SK-N-SH treated with all-trans-retinoic acid at 6 μM for 48 hours (cell line): ENCODE data around the gene SFXN1.

Experiments used
- ARNTL ChIP-seq: fragments of 450-650 bp; formaldehyde crosslinking; IDR thresholded peaks from 2 replicates; pipeline ENCODE4 v1.5.0; 2020; ENCODE audit warnings: low read depth, mild to moderate bottlenecking, moderate library complexity, borderline replicate concordance
- GLIS3 ChIP-seq: fragments of 250-450 bp; sonication (Bioruptor Pico); IDR thresholded peaks from 2 replicates; pipeline ENCODE4 v1.5.0; 2020; ENCODE audit warnings: mild to moderate bottlenecking, moderate library complexity
- ISL1 ChIP-seq: fragments of 250-450 bp; sonication (Bioruptor Pico); IDR thresholded peaks from 2 replicates; pipeline ENCODE4 v2.1.2; 2022; ENCODE audit warnings: mild to moderate bottlenecking, moderate library complexity
- OSR1 ChIP-seq: fragments of 250-450 bp; sonication (Bioruptor Pico); IDR thresholded peaks from 2 replicates; pipeline ENCODE4 v1.8.0; 2022; ENCODE audit warnings: moderate library complexity, mild to moderate bottlenecking, inconsistent platforms
- PATZ1 ChIP-seq: fragments of 250-450 bp; sonication (Bioruptor Pico); IDR thresholded peaks from 2 replicates; pipeline ENCODE4 v1.8.0; 2020; ENCODE audit warnings: mild to moderate bottlenecking, moderate library complexity, borderline replicate concordance
- TSHZ2 ChIP-seq: fragments of 250-450 bp; sonication (Bioruptor Pico); IDR thresholded peaks from 2 replicates; pipeline ENCODE4 v1.5.0; 2020; ENCODE audit warnings: mild to moderate bottlenecking, moderate library complexity
- ZFP3 ChIP-seq: fragments of 250-450 bp; sonication (Bioruptor Pico); IDR thresholded peaks from 2 replicates; pipeline ENCODE4 v1.5.0; 2020; ENCODE audit warnings: mild to moderate bottlenecking, moderate library complexity
- ZFP30 ChIP-seq: fragments of 450-650 bp; formaldehyde crosslinking; IDR thresholded peaks from 2 replicates; pipeline ENCODE4 v1.5.0; 2022; ENCODE audit warnings: mild to moderate bottlenecking, moderate library complexity
- ZNF70 ChIP-seq: fragments of 450-650 bp; formaldehyde crosslinking; IDR thresholded peaks from 2 replicates; pipeline ENCODE4 v1.5.0; 2020; ENCODE audit warnings: mild to moderate bottlenecking, moderate library complexity

- TF ChIP-seq GLIS3 (CRISPR knock-in tag), result no peak
- no peak for TF ChIP-seq ISL1 (CRISPR knock-in tag)
- no peak for TF ChIP-seq ARNTL
- TF ChIP-seq TSHZ2, result no peak
- TF ChIP-seq ZFP3, result no peak
- no peak for TF ChIP-seq ZNF70 (CRISPR knock-in tag)
- no peak for TF ChIP-seq ZFP30 (CRISPR knock-in tag)
- no peak for TF ChIP-seq OSR1
- no peak for TF ChIP-seq PATZ1 (CRISPR knock-in tag)
Observed at GRCh38 chr5:175463641-175464040, 14.7 kb upstream of the SFXN1 start.
